Mucosa of rectum (tissue), 2 donors: ENCODE results near the gene SLIT2.

Experiments
- H3K27ac ChIP-seq, 2 donors: one replicate each; pipeline ENCODE4 v1.7.0; 2013; ENCODE audit warnings: inconsistent platforms in 2 of 2, low read depth in 2 of 2, low read length in 2 of 2
- H3K27me3 ChIP-seq, 2 donors: one replicate each; pipeline ENCODE4 v1.7.0; 2013; ENCODE audit warnings: low read length in 2 of 2; ENCODE audit not compliant: control insufficient read depth in 2 of 2, insufficient read depth in 2 of 2
- H3K36me3 ChIP-seq, 2 donors: one replicate each; pipeline ENCODE4 v1.7.0; 2013; ENCODE audit warnings: low read length in 2 of 2; ENCODE audit not compliant: control insufficient read depth in 2 of 2, insufficient read depth in 2 of 2
- H3K4me1 ChIP-seq, 2 donors: one replicate each; pipeline ENCODE4 v1.7.0; 2013; ENCODE audit warnings: low read length in 2 of 2, mild to moderate bottlenecking in 1 of 2; ENCODE audit not compliant: control insufficient read depth in 2 of 2, insufficient read depth in 2 of 2
- H3K4me3 ChIP-seq, 2 donors: one replicate each; pipeline ENCODE4 v1.7.0; 2013; ENCODE audit warnings: low read length in 2 of 2
- H3K9ac ChIP-seq, 2 donors: one replicate each; pipeline ENCODE4 v1.7.0; 2013; ENCODE audit warnings: low read length in 2 of 2, low read depth in 1 of 2, mild to moderate bottlenecking in 1 of 2
- H3K9me3 ChIP-seq, 2 donors: one replicate each; pipeline ENCODE4 v1.7.0; 2013; ENCODE audit warnings: low read length in 2 of 2; ENCODE audit not compliant: control insufficient read depth in 2 of 2
- donor health status: healthy.
- donor health status: Normal muscosa, but diverticular disease.

The SLIT2 gene

GRCh38 chr4:20297783-20298182 lies 46.1 kb downstream of the SLIT2 start:
- Histone ChIP-seq H3K9me3 (no peaks in the 10 kb centered on the region), H3K4me1 (no peaks in the 10 kb centered on the region), H3K9ac (no peak overlapping the region), H3K4me3 (no peak overlapping the region), H3K27ac (no peak overlapping the region), H3K27me3 (no peaks in the 10 kb centered on the region), H3K36me3 (no peaks in the 10 kb centered on the region)

GRCh38 chr4:20298455-20298854 lies 46.8 kb downstream of the SLIT2 start:
- H3K9ac ChIP-seq, result no peak overlapping the region
- H3K4me1 ChIP-seq, result no peaks in the 10 kb centered on the region
- H3K27ac ChIP-seq, result no peak overlapping the region
- H3K27me3 ChIP-seq, result no peaks in the 10 kb centered on the region
- no peak overlapping the region for H3K4me3 ChIP-seq
- no peaks in the 10 kb centered on the region for H3K9me3 ChIP-seq
- no peaks in the 10 kb centered on the region for H3K36me3 ChIP-seq

GRCh38 chr4:20298986-20299385 lies 47.3 kb downstream of the SLIT2 start:
- H3K36me3 ChIP-seq, result no peaks in the 10 kb centered on the region
- no peak overlapping the region for H3K27ac ChIP-seq
- H3K9me3 ChIP-seq, result no peaks in the 10 kb centered on the region
- no peak overlapping the region for H3K4me3 ChIP-seq
- no peaks in the 10 kb centered on the region for H3K27me3 ChIP-seq
- no peak overlapping the region for H3K9ac ChIP-seq
- no peaks in the 10 kb centered on the region for H3K4me1 ChIP-seq

GRCh38 chr4:20299515-20299914 lies 47.8 kb downstream of the SLIT2 start:
- H3K27ac ChIP-seq, result no peak overlapping the region

GRCh38 chr4:20301161-20301560 lies 49.5 kb downstream of the SLIT2 start:
- H3K9me3 ChIP-seq, result no peaks in the 10 kb centered on the region
- H3K27ac ChIP-seq, result no peak overlapping the region
- H3K4me3 ChIP-seq, result no peak overlapping the region
- H3K9ac ChIP-seq, result no peak overlapping the region
- no peaks in the 10 kb centered on the region for H3K36me3 ChIP-seq
- no peaks in the 10 kb centered on the region for H3K27me3 ChIP-seq
- H3K4me1 ChIP-seq, result no peaks in the 10 kb centered on the region

More at GRCh38 chr4:20299515-20299914, 47.8 kb downstream of the SLIT2 start:
- no peaks in the 10 kb centered on the region for H3K4me1 ChIP-seq
- H3K4me3 ChIP-seq, result no peak overlapping the region
- H3K9me3 ChIP-seq, result no peaks in the 10 kb centered on the region
- H3K36me3 ChIP-seq, result no peaks in the 10 kb centered on the region
- H3K9ac ChIP-seq, result no peak overlapping the region
- no peaks in the 10 kb centered on the region for H3K27me3 ChIP-seq
